Measurements from ENCODE around the gene ZNF140.

GRCh38 chr12:133120385-133121191 is 39.9 kb downstream of the ZNF140 start:
- no peak for TF ChIP-seq CTCF (IDR thresholded peaks at IDR 0.05)
- no peak for TF ChIP-seq POLR2A (IDR thresholded peaks at IDR 0.05)
